H1 (cell line): ENCODE data around the gene WDR1.

Experiments used
- CEBPB ChIP-seq: IDR thresholded peaks from 2 replicates; pipeline ENCODE4 v1.6.1; 2012; ENCODE audit warnings: low read depth, low read length
- CHD1 ChIP-seq: IDR thresholded peaks from 2 replicates; pipeline ENCODE4 v1.6.1; 2012; ENCODE audit warnings: low read depth, low read length, improper control_type of control experiment
- CHD2 ChIP-seq: IDR thresholded peaks from 2 replicates; pipeline ENCODE4 v1.6.1; 2012; ENCODE audit warnings: low read length, improper control_type of control experiment
- JUND ChIP-seq: IDR thresholded peaks from 2 replicates; pipeline ENCODE4 v1.6.1; 2011; ENCODE audit warnings: mild to moderate bottlenecking, improper control_type of control experiment, low read length
- RFX5 ChIP-seq: IDR thresholded peaks from 2 replicates; pipeline ENCODE4 v1.6.1; 2011; ENCODE audit warnings: low read depth, low read length, improper control_type of control experiment, borderline replicate concordance
- SRF ChIP-seq: IDR thresholded peaks from 2 replicates; pipeline ENCODE4 v1.6.1; 2011; ENCODE audit warnings: mild to moderate bottlenecking, low read depth, low read length, moderate library complexity
- TAF1 ChIP-seq: IDR thresholded peaks from 2 replicates; pipeline ENCODE4 v1.6.1; 2011; ENCODE audit warnings: mild to moderate bottlenecking, low read depth, low read length
- TF ChIP-seq, protein P1 (sequence below), 3 experiments: IDR thresholded peaks; 1 replicate in 2 of 3; 2 replicates in 1 of 3; pipeline versions ENCODE4 v1.5.1 to v1.6.1; 2011; ENCODE audit warnings: low read length in 3 of 3, mild to moderate bottlenecking in 3 of 3, inconsistent platforms in 2 of 3, low read depth in 1 of 3, moderate library complexity in 1 of 3; ENCODE audit not compliant: insufficient read depth in 1 of 3; ENCODE audit errors: control extremely low read depth in 1 of 3

DNA sequence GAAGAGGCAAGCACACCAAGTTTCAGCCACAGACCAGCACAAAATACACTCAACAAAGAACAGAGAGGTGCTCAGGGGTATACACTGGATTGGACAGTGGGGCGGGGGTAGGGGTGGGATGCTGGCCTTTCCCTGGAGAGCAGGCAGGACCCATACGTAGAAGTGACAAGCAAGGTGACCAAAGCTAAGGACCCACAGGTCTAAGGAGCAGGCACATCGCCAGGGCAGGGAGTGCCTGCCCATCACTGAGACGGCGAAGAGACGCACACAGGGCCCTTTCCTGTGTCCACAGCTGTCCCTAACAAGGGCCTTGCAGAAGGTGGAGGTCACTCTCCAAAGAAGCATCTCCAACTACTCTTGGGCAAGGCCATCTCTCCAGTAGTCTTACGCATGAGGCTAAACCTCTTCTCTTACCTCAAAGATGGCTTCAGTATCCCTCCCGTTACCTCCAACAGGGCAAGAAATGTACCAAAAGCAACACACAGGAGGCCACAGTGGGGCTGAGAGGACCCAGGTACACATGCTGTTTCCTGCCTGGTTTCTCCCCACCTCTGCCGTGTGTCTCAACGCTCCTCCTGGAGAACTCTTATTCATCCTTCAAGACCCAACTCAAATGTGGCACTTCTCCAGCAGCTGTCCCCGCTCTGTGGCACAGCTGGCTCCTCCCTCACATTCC, 6.5 kb downstream of the WDR1 start:
- TF ChIP-seq, protein P1, sequence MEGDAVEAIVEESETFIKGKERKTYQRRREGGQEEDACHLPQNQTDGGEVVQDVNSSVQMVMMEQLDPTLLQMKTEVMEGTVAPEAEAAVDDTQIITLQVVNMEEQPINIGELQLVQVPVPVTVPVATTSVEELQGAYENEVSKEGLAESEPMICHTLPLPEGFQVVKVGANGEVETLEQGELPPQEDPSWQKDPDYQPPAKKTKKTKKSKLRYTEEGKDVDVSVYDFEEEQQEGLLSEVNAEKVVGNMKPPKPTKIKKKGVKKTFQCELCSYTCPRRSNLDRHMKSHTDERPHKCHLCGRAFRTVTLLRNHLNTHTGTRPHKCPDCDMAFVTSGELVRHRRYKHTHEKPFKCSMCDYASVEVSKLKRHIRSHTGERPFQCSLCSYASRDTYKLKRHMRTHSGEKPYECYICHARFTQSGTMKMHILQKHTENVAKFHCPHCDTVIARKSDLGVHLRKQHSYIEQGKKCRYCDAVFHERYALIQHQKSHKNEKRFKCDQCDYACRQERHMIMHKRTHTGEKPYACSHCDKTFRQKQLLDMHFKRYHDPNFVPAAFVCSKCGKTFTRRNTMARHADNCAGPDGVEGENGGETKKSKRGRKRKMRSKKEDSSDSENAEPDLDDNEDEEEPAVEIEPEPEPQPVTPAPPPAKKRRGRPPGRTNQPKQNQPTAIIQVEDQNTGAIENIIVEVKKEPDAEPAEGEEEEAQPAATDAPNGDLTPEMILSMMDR (IDR thresholded peaks at IDR 0.05; ENCODE audit: control extremely low read depth in 1 of 3, insufficient read depth in 1 of 3, low read depth in 1 of 3, low read length in 3 of 3): no peak
- TF ChIP-seq SRF: no peak
- no peak for TF ChIP-seq CEBPB
- TF ChIP-seq RFX5: no peak
- no peak for TF ChIP-seq JUND
- no peak for TF ChIP-seq CHD1
- TF ChIP-seq TAF1: no peak
- no peak for TF ChIP-seq CHD2
